A673 (cell line): ENCODE data around the gene TIGD7. TPM values are rescaled to one million over a fixed set of nuclear protein-coding genes. Genes with fewer than 3 reads are reported as not detected.

Experiments used
- BruUV-seq: library from RNA; stranded (reverse); fragments of 400-500 nt; replicated peaks from 2 replicates; lab custom pipeline; 2021; lab: Mats Ljungman, UMichigan
- CTCF ChIA-PET: fragments of 300-600 bp; sonication (Branson Sonifier 250); formaldehyde crosslinking; loops from one replicate; lab custom pipeline; 2022; ENCODE audit warnings: antibody characterized with exemption; lab: Charles Lee
- POLR2A ChIA-PET: fragments of 300-600 bp; sonication (Branson Sonifier 250); formaldehyde crosslinking; loops from one replicate; lab custom pipeline; 2022; ENCODE audit warnings: antibody characterized with exemption; ENCODE audit not compliant: low non-redundant PET; lab: Charles Lee
- DNase-seq: peaks from one replicate; pipeline ENCODE4 v3.0.0-alpha.2; 2015; ENCODE audit warnings: low spot score
- H3K27ac ChIP-seq: fragments of 200-600 bp; sonication (generic); 2 replicates; pipeline ENCODE4 v1.5.1; 2016; ENCODE audit warnings: mixed run types, low read depth, mild to moderate bottlenecking, mixed read lengths, antibody characterized with exemption, low read length; ENCODE audit not compliant: poor library complexity, severe bottlenecking
- H3K27me3 ChIP-seq: fragments of 200-600 bp; sonication (generic); replicated peaks from 2 replicates; pipeline ENCODE4 v1.6.1; 2017; ENCODE audit warnings: mixed run types, low read depth, mild to moderate bottlenecking, mixed read lengths, antibody characterized with exemption, low read length; ENCODE audit not compliant: insufficient read depth, poor library complexity
- H3K36me3 ChIP-seq: fragments of 200-600 bp; sonication (generic); 2 replicates; pipeline ENCODE4 v1.6.1; 2016; ENCODE audit warnings: mixed run types, mild to moderate bottlenecking, mixed read lengths, antibody characterized with exemption, low read length; ENCODE audit not compliant: insufficient read depth, poor library complexity, severe bottlenecking
- H3K4me1 ChIP-seq: fragments of 200-600 bp; sonication (generic); 2 replicates; pipeline ENCODE4 v1.6.1; 2017; ENCODE audit warnings: mixed run types, mild to moderate bottlenecking, mixed read lengths, antibody characterized with exemption, low read length; ENCODE audit not compliant: insufficient read depth, poor library complexity, severe bottlenecking
- H3K4me3 ChIP-seq: fragments of 200-600 bp; sonication (generic); 2 replicates; pipeline ENCODE4 v1.5.1; 2016; ENCODE audit warnings: low read depth, mixed run types, mild to moderate bottlenecking, mixed read lengths, low read length; ENCODE audit not compliant: poor library complexity, severe bottlenecking
- H3K9me3 ChIP-seq: fragments of 200-600 bp; sonication (generic); 2 replicates; pipeline ENCODE4 v1.6.1; 2016; ENCODE audit warnings: mixed run types, low read depth, mild to moderate bottlenecking, mixed read lengths, antibody characterized with exemption, low read length; ENCODE audit not compliant: poor library complexity, severe bottlenecking
- CTCF ChIP-seq: fragments of 300-800, 200-600 bp; sonication (generic); conservative IDR thresholded peaks from 2 replicates; pipeline ENCODE4 v1.5.1; 2017; ENCODE audit warnings: low read depth, mild to moderate bottlenecking, antibody characterized with exemption, low read length, moderate library complexity, mixed read lengths
- EZH2 ChIP-seq: fragments of 200-600 bp; sonication (generic); IDR thresholded peaks from 2 replicates; pipeline ENCODE4 v1.6.1; 2017; ENCODE audit warnings: borderline replicate concordance, low read depth, mild to moderate bottlenecking, mixed read lengths, antibody characterized with exemption, low read length; ENCODE audit not compliant: poor library complexity, severe bottlenecking
- intact Hi-C: fragments of 100-400 bp; cut with micrococcal nuclease; formaldehyde crosslinking; loops from one replicate; pipeline ENCODE4 v1.10.0; 2022; ENCODE audit not compliant: unreplicated experiment
- total RNA-seq: library from RNA; stranded (reverse); gene quantifications from 2 replicates; pipeline ENCODE4 v1.2.3, GENCODE V29; 2021

Gene TIGD7
- total RNA-seq, 1 experiment from 2014 or later: 7.9 TPM

GRCh38 chr16:3282103-3282729 lies 23.0 kb downstream of the TIGD7 start:
- peak; percentile 81 for DNase-seq
- Histone ChIP-seq H3K9me3 (peaks cover 10% of the 10 kb centered on the region), H3K27me3 (peaks cover 6% of the 10 kb centered on the region), H3K4me1 (peaks cover 4% of the 10 kb centered on the region), H3K27ac (peak overlapping the region; percentile 99), H3K4me3 (peak overlapping the region; percentile 71), H3K36me3 (peaks cover 23% of the 10 kb centered on the region)
- intact Hi-C loops: loop anchor here (2.0 kb wide), 1 partner anchor 17 kb away; no protein-coding TSS in a partner anchor
- ChIA-PET CTCF (interaction anchor here (0.5 kb wide), 1 partner anchor 15 kb away, joined by 3 read pairs; no protein-coding TSS in a partner anchor), POLR2A (no interaction called here)
- no peak for TF ChIP-seq CTCF
- TF ChIP-seq EZH2: no peak
- TSS peak; percentile 74 for BruUV-seq

- Histone ChIP-seq H3K27ac (no peak overlapping the region), H3K4me1 (peaks cover 4% of the 10 kb centered on the region), H3K9me3 (peaks cover 5% of the 10 kb centered on the region), H3K36me3 (peaks cover 14% of the 10 kb centered on the region), H3K27me3 (peaks cover 14% of the 10 kb centered on the region), H3K4me3 (no peak overlapping the region)
- intact Hi-C loops: no loop called here
- no peak for DNase-seq
- ChIA-PET CTCF (no interaction called here), POLR2A (no interaction called here)
- no peak for TF ChIP-seq CTCF
- no peak for TF ChIP-seq EZH2
- no TSS peak for BruUV-seq
These were observed 23.9 kb downstream of the TIGD7 start for GRCh38 chr16:3281222-3281820.

- no peak for TF ChIP-seq EZH2
- no peak for TF ChIP-seq CTCF
- H3K27me3 ChIP-seq: peaks cover 16% of the 10 kb centered on the region
- H3K9me3 ChIP-seq: no peaks in the 10 kb centered on the region
- H3K4me1 ChIP-seq: peaks cover 3% of the 10 kb centered on the region
- H3K4me3 ChIP-seq: no peak overlapping the region
- H3K27ac ChIP-seq: no peak overlapping the region
- no peaks in the 10 kb centered on the region for H3K36me3 ChIP-seq
- DNase-seq: no peak
- intact Hi-C loops: no loop called here
- ChIA-PET POLR2A (no interaction called here), CTCF (no interaction called here)
- BruUV-seq: no TSS peak
These were observed 28.6 kb downstream of the TIGD7 start for GRCh38 chr16:3276679-3277078.
